Activated CD8-positive, alpha-beta memory T cell treated with anti-CD3 and anti-CD28 coated beads, Interleukin-2, amount 10 ng/mL, durations not matched to agents 7 days and 5 days (primary cell): Measurements from ENCODE around the gene RFX2. TPM values are rescaled to one million over a fixed set of nuclear protein-coding genes. Genes with fewer than 3 reads are reported as not detected.

Source experiments
- ATAC-seq: fragments of 150-1000 bp; cut with Tn5 transposase; one replicate; pipeline ENCODE4 v1.10.0; 2021; ENCODE audit warnings: moderate library complexity
- CTCF ChIA-PET: fragments of 350-600 bp; sonication (Branson Sonifier 250); formaldehyde crosslinking; loops from one replicate; lab custom pipeline; 2021; ENCODE audit warnings: antibody characterized with exemption; lab: Charles Lee
- DNase-seq: peaks from one replicate; pipeline ENCODE4 v3.0.0-alpha.2; 2020
- H3K27ac Mint-ChIP-seq: one replicate; pipeline ENCODE4 v1.8.0; 2021; ENCODE audit warnings: mild to moderate bottlenecking, mixed read lengths
- H3K27me3 Mint-ChIP-seq: one replicate; pipeline ENCODE4 v1.8.0; 2021; ENCODE audit warnings: mixed read lengths
- H3K36me3 Mint-ChIP-seq: one replicate; pipeline ENCODE4 v1.8.0; 2021; ENCODE audit warnings: mild to moderate bottlenecking, mixed read lengths
- H3K4me1 Mint-ChIP-seq: one replicate; pipeline ENCODE4 v1.8.0; 2021; ENCODE audit warnings: mixed read lengths
- H3K4me3 Mint-ChIP-seq: one replicate; pipeline ENCODE4 v1.8.0; 2021; ENCODE audit warnings: mild to moderate bottlenecking, moderate library complexity, mixed read lengths
- H3K9me3 Mint-ChIP-seq: one replicate; pipeline ENCODE4 v1.8.0; 2022; ENCODE audit warnings: low read depth, mixed read lengths
- total RNA-seq, 2 experiments: library from RNA; stranded (reverse); gene quantifications; one replicate each; pipeline ENCODE4 v1.2.3, GENCODE V29; 2021

RFX2 gene
- total RNA-seq: 10 to 100 TPM in 1 of 2 experiments, 1 to 10 TPM in 1; 9.8 to 11.7 TPM

DNA sequence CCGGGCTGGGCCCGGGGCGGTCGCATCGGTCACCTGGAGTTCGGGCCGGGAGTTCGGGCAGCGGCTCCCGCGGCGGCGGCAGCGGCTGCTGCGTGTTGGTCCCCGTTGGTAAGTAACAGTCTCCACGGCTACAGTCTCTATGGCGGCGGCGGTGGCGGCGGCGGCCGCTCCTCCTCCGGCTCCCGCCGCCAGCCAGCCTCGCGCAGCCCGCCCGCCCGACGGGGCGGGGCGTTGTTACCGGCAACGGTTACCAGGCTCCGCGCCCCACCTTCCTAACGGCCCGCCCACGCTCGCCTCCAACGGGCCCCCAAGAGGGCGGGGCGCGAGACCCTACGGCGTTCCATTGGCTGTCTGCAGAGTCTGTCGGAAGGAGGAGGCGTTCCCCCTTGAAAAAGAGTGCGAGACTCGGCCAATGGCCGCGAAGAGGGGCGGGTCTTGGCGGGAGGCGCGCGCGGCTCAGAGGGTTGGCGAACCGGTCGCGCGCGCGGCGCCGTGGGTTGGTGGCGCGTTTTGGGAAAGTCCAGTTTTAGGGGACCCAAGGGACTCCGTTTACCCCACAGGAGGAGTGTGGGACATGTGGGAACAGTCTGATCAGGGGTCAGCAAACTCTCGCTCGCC lies at the start of gene RFX2:
Gene RFX2 (minus strand): TSS at position 141 of the 618 bp plus-strand sequence. CDS start 63,004 bp downstream, outside the sequence.
- H3K27ac Mint-ChIP-seq: peak within 1 kb of the TSS; percentile 76
- no peaks in the 10 kb centered on the region for H3K36me3 Mint-ChIP-seq
- CTCF ChIA-PET: interaction anchor here (1.0 to 1.3 kb wide), 2 partner anchors 24 to 62 kb away, joined by 3 to 4 read pairs; no protein-coding TSS in a partner anchor
- peak within 1 kb of the TSS; percentile 77 for H3K4me3 Mint-ChIP-seq
- H3K27me3 Mint-ChIP-seq: peaks cover 20% of the 10 kb centered on the region
- H3K4me1 Mint-ChIP-seq: peaks cover 22% of the 10 kb centered on the region
- no peaks in the 10 kb centered on the region for H3K9me3 Mint-ChIP-seq
- peak; percentile 99 for ATAC-seq
- DNase-seq: peak; percentile 99

- no peak for DNase-seq
- H3K27ac Mint-ChIP-seq: no peak overlapping the region
- peaks cover 2% of the 10 kb centered on the region for H3K9me3 Mint-ChIP-seq
- H3K36me3 Mint-ChIP-seq: no peaks in the 10 kb centered on the region
- H3K4me1 Mint-ChIP-seq: peaks cover under 1% of the 10 kb centered on the region
- CTCF ChIA-PET: interaction anchor here (1.4 kb wide), 1 partner anchor 63 kb away, joined by 3 read pairs; no protein-coding TSS in a partner anchor
- H3K4me3 Mint-ChIP-seq: no peak overlapping the region
- no peak for ATAC-seq
- peaks cover 6% of the 10 kb centered on the region for H3K27me3 Mint-ChIP-seq
Observed at GRCh38 chr19:6156033-6156432, 45.7 kb upstream of the RFX2 start.

GRCh38 chr19:6150289-6150688 lies 40.0 kb upstream of the RFX2 start:
- Mint-ChIP-seq H3K4me3 (no peak overlapping the region), H3K36me3 (no peaks in the 10 kb centered on the region), H3K27me3 (peaks cover 3% of the 10 kb centered on the region), H3K27ac (no peak overlapping the region), H3K4me1 (no peaks in the 10 kb centered on the region), H3K9me3 (peaks cover 2% of the 10 kb centered on the region)
- CTCF ChIA-PET: no interaction called here
- ATAC-seq: no peak
- DNase-seq: no peak

- CTCF ChIA-PET: interaction anchor here (1.1 kb wide), 1 partner anchor 93 kb away, joined by 3 read pairs; no protein-coding TSS in a partner anchor
- no peak overlapping the region for H3K4me3 Mint-ChIP-seq
- no peaks in the 10 kb centered on the region for H3K9me3 Mint-ChIP-seq
- ATAC-seq (no peak), DNase-seq (no peak)
- H3K4me1 Mint-ChIP-seq: no peaks in the 10 kb centered on the region
- H3K36me3 Mint-ChIP-seq: no peaks in the 10 kb centered on the region
- H3K27me3 Mint-ChIP-seq: peaks cover 4% of the 10 kb centered on the region
- no peak overlapping the region for H3K27ac Mint-ChIP-seq
Observed at GRCh38 chr19:6141217-6141616, 30.9 kb upstream of the RFX2 start.

GRCh38 chr19:6138511-6138910 lies 28.2 kb upstream of the RFX2 start:
- CTCF ChIA-PET: interaction anchor here (1.0 kb wide), 1 partner anchor 12 kb away, joined by 3 read pairs; no protein-coding TSS in a partner anchor
- Mint-ChIP-seq H3K36me3 (no peaks in the 10 kb centered on the region), H3K27ac (no peak overlapping the region), H3K9me3 (no peaks in the 10 kb centered on the region), H3K4me1 (no peaks in the 10 kb centered on the region), H3K27me3 (peaks cover 4% of the 10 kb centered on the region), H3K4me3 (no peak overlapping the region)
- no peak for ATAC-seq
- DNase-seq: no peak

DNA sequence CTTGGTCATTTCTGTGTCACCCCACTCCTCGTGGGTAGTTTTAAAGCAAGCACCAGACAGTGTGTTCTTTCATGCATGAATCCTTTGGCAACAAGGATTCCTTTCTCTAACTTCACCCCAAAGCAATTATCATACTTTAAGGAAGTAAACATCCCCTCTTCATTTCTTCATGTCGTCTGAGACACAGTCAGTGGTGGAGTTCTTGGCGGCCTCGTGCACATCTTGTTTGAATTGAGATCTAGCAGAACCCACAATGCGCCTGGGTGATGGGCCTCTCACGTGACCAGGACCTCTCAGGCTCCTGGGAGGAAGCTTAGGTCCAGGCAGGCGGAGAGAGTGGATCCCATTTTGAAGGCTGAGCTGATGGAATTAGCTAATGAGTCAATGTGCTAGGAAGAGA lies 27.8 kb upstream of the RFX2 start:
- Mint-ChIP-seq H3K36me3 (no peaks in the 10 kb centered on the region), H3K4me3 (no peak overlapping the region), H3K4me1 (no peaks in the 10 kb centered on the region), H3K9me3 (no peaks in the 10 kb centered on the region), H3K27me3 (peaks cover 4% of the 10 kb centered on the region), H3K27ac (no peak overlapping the region)
- DNase-seq: no peak
- no peak for ATAC-seq
- CTCF ChIA-PET: interaction anchor here (1.0 kb wide), 1 partner anchor 12 kb away, joined by 3 read pairs; no protein-coding TSS in a partner anchor

DNA sequence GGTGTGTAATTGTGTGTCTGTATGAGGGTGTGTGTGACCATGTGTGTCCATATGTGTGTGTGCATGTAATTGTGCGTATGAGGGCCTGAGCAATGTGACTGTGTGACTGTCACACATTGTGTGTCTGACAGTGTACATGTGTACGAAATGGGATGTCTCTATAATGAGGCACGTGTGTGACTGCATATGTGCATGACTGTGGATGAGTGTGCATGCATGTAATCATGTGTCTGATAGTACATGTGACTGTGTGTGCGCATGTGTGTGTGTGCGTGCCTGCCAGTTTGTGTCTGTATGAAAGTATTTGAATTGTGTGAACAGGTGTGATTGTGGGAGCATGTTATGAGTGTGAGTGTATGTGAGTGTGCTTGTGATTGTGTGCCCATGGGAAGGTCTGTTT lies 22.9 kb upstream of the RFX2 start:
- CTCF ChIA-PET: no interaction called here
- DNase-seq (no peak), ATAC-seq (no peak)
- no peaks in the 10 kb centered on the region for H3K9me3 Mint-ChIP-seq
- H3K4me3 Mint-ChIP-seq: no peak overlapping the region
- H3K4me1 Mint-ChIP-seq: no peaks in the 10 kb centered on the region
- no peak overlapping the region for H3K27ac Mint-ChIP-seq
- H3K27me3 Mint-ChIP-seq: no peaks in the 10 kb centered on the region
- H3K36me3 Mint-ChIP-seq: no peaks in the 10 kb centered on the region

DNA sequence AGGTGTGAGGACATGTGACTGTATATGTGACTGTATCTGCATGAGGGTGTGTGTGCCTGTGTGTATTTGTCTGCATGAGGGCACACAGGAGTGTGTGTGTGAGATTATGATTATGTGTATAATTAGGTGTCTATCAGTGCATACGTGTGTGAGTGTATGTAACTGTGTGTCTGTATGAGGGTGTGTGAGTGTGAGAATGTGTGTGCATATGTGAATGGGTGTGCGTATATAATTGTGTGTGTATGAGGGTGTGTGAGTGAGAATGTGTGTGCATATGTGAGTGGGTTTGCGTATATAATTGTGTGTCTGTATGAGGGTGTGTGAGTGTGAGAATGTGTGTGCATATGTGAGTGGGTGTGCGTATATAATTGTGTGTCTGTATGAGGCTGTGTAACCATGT lies 22.2 kb upstream of the RFX2 start:
- DNase-seq (no peak), ATAC-seq (no peak)
- H3K27me3 Mint-ChIP-seq: no peaks in the 10 kb centered on the region
- no peak overlapping the region for H3K27ac Mint-ChIP-seq
- H3K4me3 Mint-ChIP-seq: no peak overlapping the region
- CTCF ChIA-PET: no interaction called here
- no peaks in the 10 kb centered on the region for H3K36me3 Mint-ChIP-seq
- no peaks in the 10 kb centered on the region for H3K4me1 Mint-ChIP-seq
- H3K9me3 Mint-ChIP-seq: peaks cover 2% of the 10 kb centered on the region

GRCh38 chr19:6127716-6128335 lies 17.5 kb upstream of the RFX2 start:
- no peak overlapping the region for H3K27ac Mint-ChIP-seq
- H3K4me1 Mint-ChIP-seq: no peaks in the 10 kb centered on the region
- peaks cover 2% of the 10 kb centered on the region for H3K9me3 Mint-ChIP-seq
- DNase-seq (no peak), ATAC-seq (no peak)
- no peaks in the 10 kb centered on the region for H3K36me3 Mint-ChIP-seq
- H3K4me3 Mint-ChIP-seq: no peak overlapping the region
- CTCF ChIA-PET: interaction anchor here (0.6 to 9.8 kb wide), 8 partner anchors 12 to 377 kb away, joined by 3 to 114 read pairs (median 4); no protein-coding TSS in a partner anchor
- H3K27me3 Mint-ChIP-seq: no peaks in the 10 kb centered on the region

GRCh38 chr19:6126335-6126974 lies 16.2 kb upstream of the RFX2 start:
- Mint-ChIP-seq H3K27ac (no peak overlapping the region), H3K4me3 (no peak overlapping the region)
- peak; percentile 33 for ATAC-seq

GRCh38 chr19:6125571-6125989 lies 15.3 kb upstream of the RFX2 start:
- peak; percentile 75 for DNase-seq
- Mint-ChIP-seq H3K4me3 (no peak overlapping the region), H3K27me3 (peaks cover 4% of the 10 kb centered on the region), H3K9me3 (peaks cover 2% of the 10 kb centered on the region), H3K4me1 (no peaks in the 10 kb centered on the region), H3K36me3 (no peaks in the 10 kb centered on the region), H3K27ac (no peak overlapping the region)
- ATAC-seq: peak; percentile 72
- CTCF ChIA-PET: interaction anchor here (0.6 to 9.8 kb wide), 43 partner anchors 10 to 1212 kb away, joined by 3 to 114 read pairs (median 4); partner anchors contain the start of genes ALKBH7 and NDUFA11

More at GRCh38 chr19:6126335-6126974, 16.2 kb upstream of the RFX2 start:
- Mint-ChIP-seq H3K4me1 (no peaks in the 10 kb centered on the region), H3K36me3 (no peaks in the 10 kb centered on the region), H3K27me3 (peaks cover 4% of the 10 kb centered on the region), H3K9me3 (peaks cover 2% of the 10 kb centered on the region)
- CTCF ChIA-PET: interaction anchor here (0.6 to 9.8 kb wide), 39 partner anchors 11 to 440 kb away, joined by 3 to 114 read pairs (median 4); partner anchors contain the start of genes ALKBH7 and NDUFA11
- DNase-seq: no peak

DNA sequence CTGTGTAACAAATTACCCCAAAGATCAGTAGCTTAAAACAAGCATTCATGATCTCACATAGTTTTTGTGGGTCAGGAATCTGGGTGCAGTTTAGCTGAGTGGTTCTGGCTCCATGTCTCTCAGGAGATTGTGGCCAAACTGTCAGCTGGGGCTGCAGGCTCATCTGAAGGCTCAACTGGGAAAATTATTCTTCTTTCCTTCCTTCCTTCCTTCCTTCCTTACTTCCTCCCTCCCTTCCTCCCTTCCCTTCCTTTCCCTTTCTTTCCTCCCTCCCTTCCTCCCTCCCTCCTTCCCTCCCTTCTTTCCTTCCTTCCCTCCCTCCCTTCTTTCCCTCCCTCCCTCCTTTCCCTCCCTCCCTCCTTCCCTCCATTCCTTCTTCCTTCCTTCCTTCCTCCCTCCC lies 8.7 kb upstream of the RFX2 start:
- Mint-ChIP-seq H3K9me3 (peaks cover 5% of the 10 kb centered on the region), H3K27me3 (peaks cover 10% of the 10 kb centered on the region), H3K4me1 (no peaks in the 10 kb centered on the region), H3K4me3 (no peak overlapping the region), H3K36me3 (peaks cover 2% of the 10 kb centered on the region), H3K27ac (no peak overlapping the region)
- ATAC-seq (no peak), DNase-seq (no peak)
- CTCF ChIA-PET: no interaction called here

DNA sequence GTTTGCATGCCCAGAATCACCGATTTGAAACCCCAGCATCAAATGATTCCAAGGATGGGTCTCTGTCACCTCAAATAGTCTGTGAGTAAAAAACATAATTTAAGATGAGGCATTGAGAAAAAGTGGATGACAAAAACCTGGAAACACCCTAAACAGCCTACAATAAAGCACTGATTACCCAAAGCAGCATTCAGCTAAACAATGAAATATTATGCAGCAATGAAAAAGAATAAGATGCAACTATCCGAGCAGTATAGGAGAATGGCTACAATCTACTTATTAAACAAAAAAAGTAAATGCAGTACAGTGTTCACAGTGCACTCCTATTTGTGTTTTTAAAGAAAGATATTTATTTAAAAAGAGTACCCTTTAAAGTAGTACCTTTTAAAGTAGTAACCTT lies 7.7 kb upstream of the RFX2 start:
- no peak for ATAC-seq
- Mint-ChIP-seq H3K27me3 (peaks cover 10% of the 10 kb centered on the region), H3K4me1 (no peaks in the 10 kb centered on the region), H3K4me3 (no peak overlapping the region), H3K36me3 (peaks cover 2% of the 10 kb centered on the region), H3K9me3 (peaks cover 5% of the 10 kb centered on the region), H3K27ac (no peak overlapping the region)
- no peak for DNase-seq
- CTCF ChIA-PET: interaction anchor here (1.5 to 5.5 kb wide), 2 partner anchors 8 to 100 kb away, joined by 3 to 30 read pairs; no protein-coding TSS in a partner anchor
